SK-N-MC (cell line): ENCODE results near the gene SEC22C.
A peak's percentile ranks its signal among the peaks of the same experiment; 100 is the strongest.
"Not testable (repeated sequence)": the region's sequence is repeated elsewhere in the genome, so short reads cannot be mapped to it uniquely, and the experiment has no call there.

Source experiments
- DNase-seq: peaks from one replicate; pipeline ENCODE4 v3.0.0-alpha.2; 2011; ENCODE audit warnings: low read depth, low spot score
- H3K27ac ChIP-seq: fragments of 200-600 bp; sonication (generic); 2 replicates; pipeline ENCODE4 v1.5.1; 2016; ENCODE audit warnings: mixed run types
- H3K36me3 ChIP-seq: fragments of 200-600 bp; sonication (generic); 2 replicates; pipeline ENCODE4 v1.6.1; 2017; ENCODE audit warnings: antibody characterized with exemption, low read length, mixed read lengths; ENCODE audit not compliant: insufficient read depth
- H3K4me3 ChIP-seq: fragments of 200-600 bp; sonication (generic); 2 replicates; pipeline ENCODE4 v1.5.1; 2016
- H3K9ac ChIP-seq: fragments of 200-600 bp; sonication (generic); 2 replicates; pipeline ENCODE4 v1.8.0; 2017; ENCODE audit warnings: mixed run types, mixed read lengths; ENCODE audit not compliant: insufficient read length
- H3K9me3 ChIP-seq: fragments of 200-600 bp; sonication (generic); 2 replicates; pipeline ENCODE4 v1.6.1; 2017; ENCODE audit warnings: low read depth, mild to moderate bottlenecking, antibody characterized with exemption, low read length, moderate library complexity, mixed read lengths
- EZH2 ChIP-seq: fragments of 200-600 bp; sonication (generic); IDR thresholded peaks from one replicate; pipeline ENCODE4 v1.6.1; 2017; ENCODE audit warnings: antibody characterized with exemption
- FOXP2 ChIP-seq: optimal IDR thresholded peaks from 2 replicates; pipeline ENCODE3; 2011; ENCODE audit warnings: mild to moderate bottlenecking, moderate library complexity; ENCODE audit not compliant: insufficient read depth; ENCODE audit errors: extremely low read length, control extremely low read depth
- POLR2AphosphoS5 ChIP-seq: IDR thresholded peaks from 2 replicates; pipeline ENCODE4 v1.6.1; 2012; ENCODE audit warnings: mild to moderate bottlenecking, low read depth, low read length, borderline replicate concordance

Gene SEC22C

DNA sequence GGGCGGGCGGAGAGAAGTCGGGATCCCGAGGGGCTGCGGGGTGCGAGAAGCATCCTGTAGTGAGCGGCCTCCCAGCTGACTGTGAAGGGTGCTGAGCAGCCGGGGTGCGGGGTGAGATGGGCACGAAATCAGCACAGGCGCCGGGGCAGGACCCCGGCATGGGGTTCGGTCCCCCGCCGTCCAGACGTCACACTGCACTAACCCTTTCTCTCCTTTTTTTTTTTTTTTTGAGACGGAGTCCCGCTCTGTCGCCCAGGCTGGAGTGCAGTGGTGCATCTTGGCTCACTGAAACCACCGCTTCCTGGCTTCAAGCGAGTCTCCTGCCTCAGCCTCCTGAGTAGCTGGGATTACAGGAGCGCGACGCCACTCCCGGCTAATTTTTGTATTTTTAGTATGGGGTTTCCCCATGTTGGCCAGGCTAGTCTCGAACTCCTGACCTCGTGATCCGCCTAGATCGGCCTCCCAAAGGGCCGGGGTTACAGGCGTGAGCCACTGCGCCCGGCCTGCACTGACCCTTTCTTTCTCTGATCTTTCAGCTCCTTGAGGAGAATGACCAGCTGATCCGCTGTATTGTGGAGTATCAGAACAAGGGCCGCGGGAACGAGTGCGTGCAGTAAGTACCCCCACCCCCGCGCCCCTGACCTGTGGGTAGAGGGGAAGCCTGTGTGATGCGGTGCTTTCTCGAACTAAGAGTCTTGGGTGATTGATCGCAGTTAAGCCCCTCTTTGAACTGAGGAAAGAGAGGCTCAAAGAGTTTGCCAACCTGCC lies 9.4 kb upstream of the SEC22C start:
- no peak for DNase-seq
- Histone ChIP-seq H3K36me3 (peaks cover 9% of the 10 kb centered on the region; the same call in 1 of the 2 replicates), H3K9ac (peak overlapping the region; percentile 68), H3K27ac (no peak overlapping the region), H3K9me3 (no peaks in the 10 kb centered on the region), H3K4me3 (peak overlapping the region; percentile 74)
- no peak for TF ChIP-seq POLR2AphosphoS5
- no peak for TF ChIP-seq FOXP2
- no peak for TF ChIP-seq EZH2

GRCh38 chr3:42589382-42590109 lies 7.8 kb upstream of the SEC22C start:
- Histone ChIP-seq H3K36me3 (peaks cover 9% of the 10 kb centered on the region; the same call in 1 of the 2 replicates), H3K9me3 (no peaks in the 10 kb centered on the region), H3K27ac (no peak overlapping the region), H3K4me3 (peak overlapping the region; percentile 74), H3K9ac (no peak overlapping the region)
- DNase-seq: no peak
- no peak for TF ChIP-seq FOXP2
- TF ChIP-seq POLR2AphosphoS5: no peak
- no peak for TF ChIP-seq EZH2

- Histone ChIP-seq H3K36me3 (peaks cover 2% of the 10 kb centered on the region; the same call in 1 of the 2 replicates), H3K4me3 (no peak overlapping the region), H3K9ac (no peak overlapping the region), H3K9me3 (no peaks in the 10 kb centered on the region), H3K27ac (no peak overlapping the region)
- no peak for TF ChIP-seq EZH2
- no peak for TF ChIP-seq FOXP2
- TF ChIP-seq POLR2AphosphoS5: no peak
- no peak for DNase-seq
Observed at GRCh38 chr3:42588625-42589024, 6.9 kb upstream of the SEC22C start.

DNA sequence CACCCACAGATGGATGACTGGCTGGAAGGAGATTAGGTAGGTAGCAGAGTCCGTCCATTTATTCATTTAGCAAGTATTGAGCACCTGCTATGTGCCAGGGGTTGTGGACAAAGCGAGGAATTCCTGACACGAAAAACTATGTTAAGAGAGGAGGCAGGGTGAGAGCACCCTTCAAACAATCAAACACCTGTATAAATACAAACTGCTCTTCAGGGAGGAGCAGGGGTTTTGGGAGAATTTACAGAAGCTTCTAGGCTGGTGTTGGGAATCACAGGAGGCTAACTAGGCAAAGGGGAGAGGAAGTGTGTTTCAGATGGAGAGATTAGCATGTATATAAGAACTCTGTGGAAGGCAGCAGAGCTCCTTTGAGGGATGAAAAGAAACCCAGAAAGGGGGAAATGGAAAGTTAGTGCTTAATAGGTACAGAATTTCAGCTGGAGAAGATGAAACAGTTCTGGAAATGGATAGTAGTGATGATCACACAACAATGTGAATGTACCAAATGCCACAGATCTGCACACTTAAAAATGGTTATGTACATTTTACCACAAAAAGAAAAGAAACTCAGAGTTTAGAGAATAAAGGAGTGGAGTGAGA lies 805 bp upstream of the SEC22C start:
- Histone ChIP-seq H3K27ac (no peak overlapping the region), H3K9me3 (no peaks in the 10 kb centered on the region), H3K9ac (peak overlapping the region; percentile 72), H3K4me3 (peak overlapping the region; percentile 86), H3K36me3 (peaks cover 5% of the 10 kb centered on the region; the same call in 1 of the 2 replicates)
- TF ChIP-seq FOXP2: no peak
- TF ChIP-seq POLR2AphosphoS5: no peak
- TF ChIP-seq EZH2: no peak
- DNase-seq: no peak

GRCh38 chr3:42581400-42581708 lies 413 bp downstream of the SEC22C start:
- H3K9me3 ChIP-seq: no peaks in the 10 kb centered on the region
- peak overlapping the region; percentile 74 for H3K9ac ChIP-seq
- H3K36me3 ChIP-seq: peaks cover 5% of the 10 kb centered on the region; the same call in 1 of the 2 replicates
- no peak for DNase-seq
- H3K4me3 ChIP-seq: peak overlapping the region; percentile 86
- TF ChIP-seq EZH2 (no peak), FOXP2 (no peak), POLR2AphosphoS5 (no peak)
- no peak overlapping the region for H3K27ac ChIP-seq

DNA sequence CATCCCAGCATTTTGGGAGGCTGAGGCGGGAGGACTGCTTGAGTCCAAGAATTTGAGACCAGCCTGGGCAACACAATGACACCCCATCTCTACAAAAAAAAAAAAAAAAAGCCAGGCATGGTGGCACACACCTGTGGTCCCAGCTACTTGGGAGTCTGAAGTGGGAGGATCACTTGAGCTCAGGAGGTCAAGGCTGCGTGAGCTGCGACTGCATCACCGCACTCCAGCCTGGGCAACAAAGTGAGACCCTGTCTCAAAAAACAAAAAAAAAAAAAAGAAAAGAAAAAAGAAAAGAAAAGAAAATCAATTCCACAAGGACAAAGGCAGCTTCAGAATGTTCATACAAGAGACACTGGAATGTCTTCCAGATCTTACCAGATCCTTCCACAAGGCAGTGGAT lies 2.4 kb downstream of the SEC22C start:
- not testable (repeated sequence) for H3K4me3 ChIP-seq, H3K27ac ChIP-seq, DNase-seq, H3K9me3 ChIP-seq, H3K9ac ChIP-seq
- peaks cover 17% of the 10 kb centered on the region for H3K36me3 ChIP-seq

DNA sequence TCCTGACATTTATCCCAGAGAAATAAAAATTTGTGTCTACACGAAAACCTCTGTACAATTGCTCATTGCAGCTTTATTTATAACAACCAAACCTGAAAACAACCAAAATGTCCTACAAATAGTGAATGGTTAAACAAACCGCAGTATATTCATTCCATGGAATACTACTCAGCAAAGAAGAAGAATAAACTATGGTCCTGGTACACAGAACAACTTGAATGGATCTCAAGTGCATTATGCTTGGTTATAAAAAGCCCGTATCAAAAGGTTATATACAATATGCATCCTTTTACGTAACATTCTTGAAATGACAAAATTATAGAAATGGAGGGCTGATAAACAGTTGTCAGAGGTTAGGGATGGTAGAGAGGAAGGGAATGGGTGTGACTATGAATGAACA lies 3.7 kb downstream of the SEC22C start:
- no peak for DNase-seq
- H3K36me3 ChIP-seq: peaks cover 24% of the 10 kb centered on the region
- no peak overlapping the region for H3K4me3 ChIP-seq
- no peak overlapping the region for H3K9ac ChIP-seq
- no peak overlapping the region for H3K27ac ChIP-seq
- no peaks in the 10 kb centered on the region for H3K9me3 ChIP-seq
- TF ChIP-seq EZH2: no peak
- TF ChIP-seq FOXP2: no peak
- TF ChIP-seq POLR2AphosphoS5: no peak

GRCh38 chr3:42575137-42575741 lies 6.5 kb downstream of the SEC22C start:
- H3K4me3 ChIP-seq: no peak overlapping the region
- H3K9ac ChIP-seq: no peak overlapping the region
- H3K9me3 ChIP-seq: no peaks in the 10 kb centered on the region
- peaks cover 24% of the 10 kb centered on the region for H3K36me3 ChIP-seq
- TF ChIP-seq EZH2 (no peak), FOXP2 (no peak), POLR2AphosphoS5 (no peak)
- DNase-seq: no peak
- H3K27ac ChIP-seq: no peak overlapping the region
